ENCODE results near the gene TCF3.

The TCF3 gene

DNA sequence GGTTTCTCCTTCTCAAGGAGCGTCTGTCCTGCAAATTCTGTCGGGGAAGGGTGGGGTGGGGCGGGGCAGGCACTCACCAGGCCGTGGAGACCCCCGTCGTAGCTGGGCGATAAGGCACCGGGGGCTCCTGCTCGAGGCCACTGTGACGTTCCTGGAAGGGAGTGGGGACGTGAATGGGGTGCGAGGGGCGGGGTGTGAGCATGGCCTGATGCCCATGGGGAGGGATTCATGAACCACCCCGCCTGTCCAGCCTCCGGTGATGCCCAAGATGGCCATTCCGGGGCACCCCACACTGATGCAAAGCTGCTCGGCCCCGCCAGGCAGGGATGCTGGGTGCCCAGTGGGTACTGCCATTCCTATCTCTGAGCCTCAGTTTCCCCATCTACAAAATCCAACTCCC, 32.7 kb downstream of the TCF3 start:
- TF ChIP-seq, protein P1, sequence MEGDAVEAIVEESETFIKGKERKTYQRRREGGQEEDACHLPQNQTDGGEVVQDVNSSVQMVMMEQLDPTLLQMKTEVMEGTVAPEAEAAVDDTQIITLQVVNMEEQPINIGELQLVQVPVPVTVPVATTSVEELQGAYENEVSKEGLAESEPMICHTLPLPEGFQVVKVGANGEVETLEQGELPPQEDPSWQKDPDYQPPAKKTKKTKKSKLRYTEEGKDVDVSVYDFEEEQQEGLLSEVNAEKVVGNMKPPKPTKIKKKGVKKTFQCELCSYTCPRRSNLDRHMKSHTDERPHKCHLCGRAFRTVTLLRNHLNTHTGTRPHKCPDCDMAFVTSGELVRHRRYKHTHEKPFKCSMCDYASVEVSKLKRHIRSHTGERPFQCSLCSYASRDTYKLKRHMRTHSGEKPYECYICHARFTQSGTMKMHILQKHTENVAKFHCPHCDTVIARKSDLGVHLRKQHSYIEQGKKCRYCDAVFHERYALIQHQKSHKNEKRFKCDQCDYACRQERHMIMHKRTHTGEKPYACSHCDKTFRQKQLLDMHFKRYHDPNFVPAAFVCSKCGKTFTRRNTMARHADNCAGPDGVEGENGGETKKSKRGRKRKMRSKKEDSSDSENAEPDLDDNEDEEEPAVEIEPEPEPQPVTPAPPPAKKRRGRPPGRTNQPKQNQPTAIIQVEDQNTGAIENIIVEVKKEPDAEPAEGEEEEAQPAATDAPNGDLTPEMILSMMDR (IDR thresholded peaks at IDR 0.05; ENCODE audit: low read depth, low read length, missing control alignments): no peak
- no peak for DNase-seq (ENCODE audit: low read depth)
- no peak overlapping the region for H3K4me3 ChIP-seq (ENCODE audit: low read depth, low read length)

DNA sequence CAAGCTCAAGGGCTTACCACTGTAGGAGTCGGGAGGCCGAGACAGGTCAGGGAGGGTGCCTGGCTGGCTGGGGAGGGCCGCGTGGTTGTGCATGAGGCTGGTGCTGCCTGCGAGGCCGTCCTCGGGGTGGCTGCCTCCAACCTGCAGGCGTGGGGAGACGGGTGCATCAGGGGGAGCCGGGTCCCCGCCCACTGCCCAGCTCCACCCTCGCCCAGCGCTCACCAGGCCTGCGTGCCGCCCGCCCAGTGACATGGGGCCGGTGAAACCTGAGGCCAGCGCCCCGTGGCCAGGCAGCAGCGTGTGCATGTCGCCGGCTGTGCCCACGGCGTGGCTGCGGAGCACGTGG, 33.3 kb downstream of the TCF3 start:
- no peak for DNase-seq (ENCODE audit: low read depth)
- TF ChIP-seq, protein P1 (IDR thresholded peaks at IDR 0.05; ENCODE audit: low read depth, low read length, missing control alignments): no peak
- H3K4me3 ChIP-seq (ENCODE audit: low read depth, low read length): no peak overlapping the region

DNA sequence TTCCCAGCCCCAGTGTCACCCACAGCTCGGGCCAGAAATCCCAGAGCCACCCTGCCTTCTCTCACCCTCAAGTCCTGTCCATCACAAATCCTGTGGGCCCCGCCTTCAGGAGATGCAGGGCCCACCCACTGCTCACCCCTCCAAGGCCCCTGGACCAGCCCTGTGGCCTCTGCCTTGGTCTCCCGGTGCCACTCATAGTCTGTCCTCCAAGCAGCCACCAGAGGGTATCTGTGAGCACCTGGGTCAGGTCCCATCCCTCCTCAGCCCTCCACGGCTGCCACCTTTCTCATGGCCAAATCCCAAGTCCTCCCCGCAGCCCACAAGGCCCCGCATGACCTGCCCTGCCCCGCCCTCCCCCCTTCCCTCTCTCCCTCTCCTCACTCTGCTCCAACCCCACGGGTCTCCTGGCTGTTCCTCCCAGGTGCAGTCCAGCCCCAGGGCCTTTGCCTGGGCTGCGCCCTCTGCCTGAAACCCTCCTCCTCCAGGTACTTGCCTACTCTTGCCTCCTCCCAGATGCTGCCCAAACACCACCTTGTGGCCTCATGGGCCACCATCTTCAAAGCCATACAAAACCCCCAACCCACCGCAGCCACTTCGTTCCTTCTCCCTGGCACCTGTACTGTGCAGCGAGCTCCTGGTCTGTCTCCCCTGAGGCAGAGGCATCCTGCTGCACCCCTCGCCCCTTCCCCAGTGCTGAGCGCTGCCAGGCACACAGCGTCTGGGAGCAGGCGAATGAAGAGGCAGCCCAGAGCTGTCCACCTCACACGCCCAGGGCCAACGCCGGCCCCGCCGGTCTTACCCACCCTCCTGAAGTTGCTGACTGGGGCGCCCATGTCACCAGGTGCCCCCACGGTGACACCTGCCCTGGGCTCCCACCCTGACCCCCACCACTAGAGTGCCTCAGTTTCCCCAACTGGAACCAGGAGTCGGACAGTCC, 34.0 kb downstream of the TCF3 start:
- no peak overlapping the region for H3K4me3 ChIP-seq (ENCODE audit: low read depth, low read length)
- TF ChIP-seq, protein P1 (IDR thresholded peaks at IDR 0.05; ENCODE audit: low read depth, low read length, missing control alignments): peak; percentile 64
- DNase-seq (ENCODE audit: low read depth): no peak

DNA sequence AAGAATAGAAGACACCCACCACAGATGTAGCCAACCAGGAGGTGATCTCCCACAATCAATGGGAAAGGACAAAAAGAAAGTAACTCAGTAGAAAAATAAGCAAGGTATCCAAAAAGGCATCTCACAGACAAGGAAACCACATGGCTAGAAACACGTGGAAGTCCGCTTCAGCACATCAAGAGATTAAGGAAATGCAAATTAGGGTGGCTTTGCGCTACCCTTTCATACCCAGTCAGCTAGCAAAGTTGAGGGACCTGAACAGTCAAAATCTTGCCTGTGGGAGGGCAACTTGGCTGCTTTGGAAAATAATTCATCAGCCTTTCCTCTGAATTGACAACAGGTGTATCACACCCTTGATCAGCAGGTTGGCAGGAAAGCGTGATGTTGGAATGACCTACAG, 35.5 kb downstream of the TCF3 start:
- no peak overlapping the region for H3K4me3 ChIP-seq (ENCODE audit: low read depth, low read length)
- TF ChIP-seq, protein P1 (IDR thresholded peaks at IDR 0.05; ENCODE audit: low read depth, low read length, missing control alignments): no peak
- DNase-seq (ENCODE audit: low read depth): no peak

DNA sequence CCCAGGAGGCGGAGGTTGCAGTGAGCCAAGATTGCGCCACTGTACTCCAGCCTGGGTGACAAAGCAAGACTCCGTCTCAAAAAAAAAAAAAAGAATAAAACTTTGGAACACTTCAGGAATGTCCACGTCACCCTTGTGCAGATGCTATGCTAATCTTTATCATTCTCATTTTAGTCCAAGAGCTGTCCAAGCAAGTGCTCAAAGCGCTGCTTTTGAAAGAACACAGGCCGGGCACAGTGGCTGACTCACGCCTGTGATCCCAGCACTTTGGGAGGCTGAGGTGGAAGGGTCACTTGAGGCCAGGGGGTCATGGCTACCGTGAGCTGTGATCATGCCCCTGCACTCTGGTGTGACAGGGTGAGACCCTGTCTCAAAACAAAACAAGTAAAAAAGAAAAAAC, 36.0 kb downstream of the TCF3 start:
- TF ChIP-seq, protein P1 (IDR thresholded peaks at IDR 0.05; ENCODE audit: low read depth, low read length, missing control alignments): no peak
- no peak for DNase-seq (ENCODE audit: low read depth)
- H3K4me3 ChIP-seq (ENCODE audit: low read depth, low read length): no peak overlapping the region

DNA sequence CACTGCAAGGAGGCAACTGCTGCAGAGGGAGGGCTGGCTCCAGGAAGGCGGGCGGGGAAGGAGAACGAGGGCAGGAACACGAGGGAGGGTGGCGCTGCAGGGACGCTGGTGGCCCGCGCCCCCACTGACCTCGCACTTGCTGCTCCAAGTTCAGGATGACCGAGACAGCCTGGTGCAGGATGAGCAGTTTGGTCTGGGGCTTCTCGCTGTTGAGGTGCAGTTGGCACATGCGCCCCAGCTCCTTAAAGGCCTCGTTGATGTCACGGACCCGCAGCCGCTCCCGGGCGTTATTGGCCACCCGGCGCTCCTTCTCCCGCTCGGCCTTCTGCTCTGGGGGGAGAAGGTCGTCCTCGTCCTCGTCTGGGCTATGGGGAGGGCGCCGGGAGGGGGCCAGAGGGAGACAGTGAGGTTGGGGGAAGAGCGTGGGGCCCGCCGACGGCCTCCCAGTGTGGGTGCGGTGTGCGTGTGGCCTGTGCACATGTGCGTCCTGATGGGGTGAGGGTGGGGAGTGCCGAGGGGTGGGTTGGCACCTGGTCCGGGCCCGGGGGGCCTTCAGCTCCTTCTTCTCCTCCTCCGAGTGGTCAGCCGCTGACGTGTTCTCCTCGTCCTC, 37.2 kb downstream of the TCF3 start:
- DNase-seq (ENCODE audit: low read depth): no peak
- H3K4me3 ChIP-seq (ENCODE audit: low read depth, low read length): no peak overlapping the region
- TF ChIP-seq, protein P1 (IDR thresholded peaks at IDR 0.05; ENCODE audit: low read depth, low read length, missing control alignments): no peak

All from GM12864 (cell line).